ENCODE data around the gene ZNF777. TPM values are rescaled to one million over a fixed set of nuclear protein-coding genes. Genes with fewer than 3 reads are reported as not detected.
A peak's percentile ranks its signal among the peaks of the same experiment; 100 is the strongest.
"Not testable (repeated sequence)": the region's sequence is repeated elsewhere in the genome, so short reads cannot be mapped to it uniquely, and the experiment has no call there.

The ZNF777 gene
- total RNA-seq, 2 experiments from 2014 or later: 14.5 to 14.8 TPM

GRCh38 chr7:149494738-149495368 lies 34.0 kb upstream of the ZNF777 start:
- Mint-ChIP-seq H3K27ac (peak overlapping the region; percentile 96), H3K36me3 (ENCODE audit: low read depth) (peaks cover 62% of the 10 kb centered on the region), H3K4me1 (ENCODE audit: low read depth) (peaks cover 32% of the 10 kb centered on the region), H3K4me3 (peak overlapping the region; percentile 96), H3K27me3 (no peaks in the 10 kb centered on the region), H3K9me3 (no peaks in the 10 kb centered on the region)
- peaks cover 25% of the 10 kb centered on the region for H3K4me1 ChIP-seq (ENCODE audit: insufficient read depth, low read length)
- no peaks in the 10 kb centered on the region for H3K27me3 ChIP-seq (ENCODE audit: control insufficient read depth in 1 of 2, insufficient read depth in 2 of 2, low read length in 2 of 2)
- H3K4me3 ChIP-seq (ENCODE audit: low read length): no peak overlapping the region
- peaks cover 42% of the 10 kb centered on the region for H3K36me3 ChIP-seq (ENCODE audit: insufficient read depth, low read length)
- intact Hi-C loops (cut with DNase I, micrococcal nuclease): loop anchor here (1.0 to 10.0 kb wide), 11 partner anchors 33 to 490 kb away; partner anchors contain the start of genes PDIA4 (in 1 of the 2), ZNF282 (in 1 of the 2), ZNF425 (in 1 of the 2) and ZNF467 (in 1 of the 2)
- ChIA-PET POLR2A (interaction anchor here (1.1 kb wide), 1 partner anchor 13 kb away, joined by 3 read pairs; no protein-coding TSS in a partner anchor), CTCF (interaction anchor here (0.9 to 3.9 kb wide), 3 partner anchors 35 to 129 kb away, joined by 3 to 12 read pairs (median 5); partner anchors contain the start of gene ZNF777)
- H3K9me3 ChIP-seq (ENCODE audit: control insufficient read depth in 1 of 2, insufficient read depth in 1 of 2, low read length in 2 of 2): no peaks in the 10 kb centered on the region
- TF ChIP-seq CTCF (IDR thresholded peaks at IDR 0.05): no peak
- ATAC-seq (ENCODE audit: poor library complexity): no peak
- H3K27ac ChIP-seq (ENCODE audit: low read depth in 1 of 2, low read length in 2 of 2): no peak overlapping the region
- DNase-seq: peak in 2 of 14 experiments; percentile 23 to 35

- H3K9me3 ChIP-seq (ENCODE audit: control insufficient read depth in 1 of 2, insufficient read depth in 1 of 2, low read length in 2 of 2); CTCF ChIA-PET; H3K27ac ChIP-seq (ENCODE audit: low read depth in 1 of 2, low read length in 2 of 2); H3K27me3 ChIP-seq (ENCODE audit: control insufficient read depth in 1 of 2, insufficient read depth in 2 of 2, low read length in 2 of 2); H3K9me3 Mint-ChIP-seq; H3K4me3 ChIP-seq (ENCODE audit: low read length); POLR2A ChIA-PET; H3K27ac Mint-ChIP-seq; ATAC-seq (ENCODE audit: poor library complexity); H3K27me3 Mint-ChIP-seq: not testable (repeated sequence)
- H3K4me1 ChIP-seq (ENCODE audit: insufficient read depth, low read length): peaks cover 25% of the 10 kb centered on the region
- peaks cover 49% of the 10 kb centered on the region for H3K36me3 ChIP-seq (ENCODE audit: insufficient read depth, low read length)
- DNase-seq: peak in 1 of 14 experiments; percentile 13
- Mint-ChIP-seq H3K36me3 (ENCODE audit: low read depth) (peaks cover 71% of the 10 kb centered on the region), H3K4me3 (peak overlapping the region; percentile 18), H3K4me1 (ENCODE audit: low read depth) (peaks cover 40% of the 10 kb centered on the region)
- intact Hi-C loops (cut with DNase I, micrococcal nuclease): loop anchor here in 1 of 2 experiments (2.0 to 10.0 kb wide), 3 partner anchors 221 to 489 kb away; a partner anchor contains a TSS
Measured at GRCh38 chr7:149493975-149494374, 33.1 kb upstream of the ZNF777 start.

- DNase-seq (peak in 1 of 14 experiments; percentile 4), ATAC-seq (ENCODE audit: poor library complexity) (no peak)
- CTCF ChIA-PET: no interaction called here
- H3K27ac Mint-ChIP-seq: no peak overlapping the region
- POLR2A ChIA-PET: no interaction called here
- H3K4me1 Mint-ChIP-seq (ENCODE audit: low read depth): peaks cover 43% of the 10 kb centered on the region
- no peak overlapping the region for H3K27ac ChIP-seq (ENCODE audit: low read depth in 1 of 2, low read length in 2 of 2)
- peaks cover 25% of the 10 kb centered on the region for H3K4me1 ChIP-seq (ENCODE audit: insufficient read depth, low read length)
- no peaks in the 10 kb centered on the region for H3K9me3 Mint-ChIP-seq
- TF ChIP-seq CTCF (IDR thresholded peaks at IDR 0.05): no peak
- H3K27me3 ChIP-seq (ENCODE audit: control insufficient read depth in 1 of 2, insufficient read depth in 2 of 2, low read length in 2 of 2): no peaks in the 10 kb centered on the region
- no peak overlapping the region for H3K4me3 ChIP-seq (ENCODE audit: low read length)
- H3K9me3 ChIP-seq (ENCODE audit: control insufficient read depth in 1 of 2, insufficient read depth in 1 of 2, low read length in 2 of 2): no peaks in the 10 kb centered on the region
- no peaks in the 10 kb centered on the region for H3K27me3 Mint-ChIP-seq
- intact Hi-C loops (cut with DNase I, micrococcal nuclease): loop anchor here in 1 of 2 experiments (10.0 kb wide), 2 partner anchors 221 to 489 kb away; a partner anchor contains a TSS
- peaks cover 76% of the 10 kb centered on the region for H3K36me3 Mint-ChIP-seq (ENCODE audit: low read depth)
- peaks cover 54% of the 10 kb centered on the region for H3K36me3 ChIP-seq (ENCODE audit: insufficient read depth, low read length)
- no peak overlapping the region for H3K4me3 Mint-ChIP-seq
Measured at GRCh38 chr7:149493366-149493765, 32.5 kb upstream of the ZNF777 start.

Data from CD4-positive, alpha-beta T cell (primary cell).